ENCODE data around the gene C11orf21.

- TF ChIP-seq, protein P1, sequence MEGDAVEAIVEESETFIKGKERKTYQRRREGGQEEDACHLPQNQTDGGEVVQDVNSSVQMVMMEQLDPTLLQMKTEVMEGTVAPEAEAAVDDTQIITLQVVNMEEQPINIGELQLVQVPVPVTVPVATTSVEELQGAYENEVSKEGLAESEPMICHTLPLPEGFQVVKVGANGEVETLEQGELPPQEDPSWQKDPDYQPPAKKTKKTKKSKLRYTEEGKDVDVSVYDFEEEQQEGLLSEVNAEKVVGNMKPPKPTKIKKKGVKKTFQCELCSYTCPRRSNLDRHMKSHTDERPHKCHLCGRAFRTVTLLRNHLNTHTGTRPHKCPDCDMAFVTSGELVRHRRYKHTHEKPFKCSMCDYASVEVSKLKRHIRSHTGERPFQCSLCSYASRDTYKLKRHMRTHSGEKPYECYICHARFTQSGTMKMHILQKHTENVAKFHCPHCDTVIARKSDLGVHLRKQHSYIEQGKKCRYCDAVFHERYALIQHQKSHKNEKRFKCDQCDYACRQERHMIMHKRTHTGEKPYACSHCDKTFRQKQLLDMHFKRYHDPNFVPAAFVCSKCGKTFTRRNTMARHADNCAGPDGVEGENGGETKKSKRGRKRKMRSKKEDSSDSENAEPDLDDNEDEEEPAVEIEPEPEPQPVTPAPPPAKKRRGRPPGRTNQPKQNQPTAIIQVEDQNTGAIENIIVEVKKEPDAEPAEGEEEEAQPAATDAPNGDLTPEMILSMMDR (IDR thresholded peaks at IDR 0.05): no peak
- no peak for TF ChIP-seq POLR2A (IDR thresholded peaks at IDR 0.05)
These were observed 41.8 kb upstream of the C11orf21 start for GRCh38 chr11:2343502-2343901.
